Prostate gland (tissue), 2 donors: Measurements from ENCODE around the gene PPP1R12B. TPM values are rescaled to one million over a fixed set of nuclear protein-coding genes. Genes with fewer than 3 reads are reported as not detected.
A peak's percentile ranks its signal among the peaks of the same experiment; 100 is the strongest.

Experiments used
- DNase-seq: peaks from one replicate; pipeline ENCODE4 v3.0.0-alpha.2; 2019; ENCODE audit warnings: low spot score
- H3K27ac ChIP-seq, 2 donors: fragments of 200-600 bp; sonication (generic); 2 replicates each; pipeline ENCODE4 v1.5.1; 2017 to 2019
- H3K27me3 ChIP-seq: fragments of 200-600 bp; sonication (generic); replicated peaks from 2 replicates; pipeline ENCODE4 v1.5.1; 2019; ENCODE audit not compliant: insufficient read depth
- H3K36me3 ChIP-seq, 2 donors: fragments of 200-600 bp; sonication (generic); 1 replicate in 1 of 2; 2 replicates in 1 of 2; pipeline versions ENCODE4 v1.5.1 to v1.8.1; 2017 to 2019
- H3K4me1 ChIP-seq: fragments of 200-600 bp; sonication (generic); replicated peaks from 2 replicates; pipeline ENCODE4 v1.5.1; 2019
- H3K4me3 ChIP-seq, 2 donors: fragments of 200-600 bp; sonication (generic); 2 replicates each; pipeline ENCODE4 v1.5.1; 2017 to 2019
- H3K9me3 ChIP-seq: fragments of 200-600 bp; sonication (generic); 2 replicates; pipeline ENCODE4 v1.5.1; 2017
- POLR2A ChIP-seq: fragments of 450-650 bp; IDR thresholded peaks from one replicate; pipeline ENCODE4 v1.6.1; 2016; ENCODE audit warnings: antibody characterized with exemption, mild to moderate bottlenecking
- POLR2AphosphoS5 ChIP-seq: sonication (generic); formaldehyde crosslinking; IDR thresholded peaks from one replicate; pipeline ENCODE4 v1.6.1; 2017; ENCODE audit warnings: antibody characterized with exemption
- WGBS: methylation state at CpG from one replicate; pipeline ENCODE4 v1.1.5; 2018; 5-methylcytosine and 5-hydroxymethylcytosine counted together
- intact Hi-C: fragments of 100-400 bp; cut with DNase I; formaldehyde crosslinking; loops from one replicate; pipeline ENCODE4 v1.14.2; 2022
- total RNA-seq, 2 donors: library from RNA; depleted of rRNA; stranded (reverse); fragments of >200 nt; gene quantifications; one replicate each; pipeline ENCODE4 v1.1.0, GENCODE V29; 2016
- TF ChIP-seq, protein P1 (sequence below), 4 experiments: fragments of 200-600 bp in 2 of 4; fragments of 450-650 bp in 2 of 4; sonication (generic) in 2 of 4; IDR thresholded peaks; 1 replicate in 3 of 4; 2 replicates in 1 of 4; pipeline ENCODE4 v1.5.1; 2016 to 2019; ENCODE audit warnings: antibody characterized with exemption in 4 of 4, mild to moderate bottlenecking in 2 of 4, moderate library complexity in 2 of 4

Gene PPP1R12B, protein sequence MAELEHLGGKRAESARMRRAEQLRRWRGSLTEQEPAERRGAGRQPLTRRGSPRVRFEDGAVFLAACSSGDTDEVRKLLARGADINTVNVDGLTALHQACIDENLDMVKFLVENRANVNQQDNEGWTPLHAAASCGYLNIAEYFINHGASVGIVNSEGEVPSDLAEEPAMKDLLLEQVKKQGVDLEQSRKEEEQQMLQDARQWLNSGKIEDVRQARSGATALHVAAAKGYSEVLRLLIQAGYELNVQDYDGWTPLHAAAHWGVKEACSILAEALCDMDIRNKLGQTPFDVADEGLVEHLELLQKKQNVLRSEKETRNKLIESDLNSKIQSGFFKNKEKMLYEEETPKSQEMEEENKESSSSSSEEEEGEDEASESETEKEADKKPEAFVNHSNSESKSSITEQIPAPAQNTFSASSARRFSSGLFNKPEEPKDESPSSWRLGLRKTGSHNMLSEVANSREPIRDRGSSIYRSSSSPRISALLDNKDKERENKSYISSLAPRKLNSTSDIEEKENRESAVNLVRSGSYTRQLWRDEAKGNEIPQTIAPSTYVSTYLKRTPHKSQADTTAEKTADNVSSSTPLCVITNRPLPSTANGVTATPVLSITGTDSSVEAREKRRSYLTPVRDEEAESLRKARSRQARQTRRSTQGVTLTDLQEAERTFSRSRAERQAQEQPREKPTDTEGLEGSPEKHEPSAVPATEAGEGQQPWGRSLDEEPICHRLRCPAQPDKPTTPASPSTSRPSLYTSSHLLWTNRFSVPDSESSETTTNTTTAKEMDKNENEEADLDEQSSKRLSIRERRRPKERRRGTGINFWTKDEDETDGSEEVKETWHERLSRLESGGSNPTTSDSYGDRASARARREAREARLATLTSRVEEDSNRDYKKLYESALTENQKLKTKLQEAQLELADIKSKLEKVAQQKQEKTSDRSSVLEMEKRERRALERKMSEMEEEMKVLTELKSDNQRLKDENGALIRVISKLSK
- total RNA-seq, result 100 to 1,000 TPM; 116 to 179 TPM

DNA sequence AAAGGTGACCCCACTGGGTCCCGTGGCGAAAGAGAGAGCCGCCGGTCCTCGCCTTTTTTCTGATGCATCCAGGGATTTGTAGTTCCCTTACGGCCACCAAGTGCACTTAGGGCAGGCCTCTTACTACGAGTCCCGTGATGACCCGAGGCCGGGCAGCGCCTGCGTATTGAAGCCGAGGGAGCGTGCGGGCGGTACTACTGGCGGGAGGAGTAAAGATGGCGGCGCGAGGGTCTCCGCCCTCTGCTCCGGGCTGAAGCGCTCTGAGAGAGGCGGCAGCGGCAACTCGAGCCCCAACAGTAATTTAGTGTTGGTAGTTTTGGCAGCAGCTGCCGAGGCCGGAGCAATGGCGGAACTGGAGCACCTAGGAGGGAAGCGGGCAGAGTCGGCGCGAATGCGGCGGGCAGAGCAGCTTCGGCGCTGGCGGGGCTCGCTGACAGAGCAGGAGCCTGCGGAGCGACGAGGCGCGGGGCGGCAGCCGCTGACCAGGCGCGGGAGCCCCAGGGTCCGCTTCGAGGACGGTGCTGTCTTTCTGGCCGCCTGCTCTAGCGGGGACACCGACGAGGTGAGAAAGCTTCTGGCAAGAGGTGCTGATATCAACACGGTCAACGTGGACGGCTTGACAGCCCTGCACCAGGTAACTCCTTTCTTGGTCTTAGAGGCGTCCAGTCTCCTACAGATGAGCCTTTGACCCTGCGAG, at the start of gene PPP1R12B:
TSS of gene PPP1R12B (plus strand) at position 191 of the 697 bp plus-strand sequence. CDS start at position 344, 153 bp downstream.
- Histone ChIP-seq H3K27ac (peak within 1 kb of the TSS; percentile 80 to 82), H3K27me3 (no peaks in the 10 kb centered on the region), H3K4me1 (no peaks in the 10 kb centered on the region), H3K4me3 (peak within 1 kb of the TSS; percentile 73 to 82), H3K36me3 (no peaks in the 10 kb centered on the region), H3K9me3 (no peaks in the 10 kb centered on the region)
- intact Hi-C loops, result loop anchor here (5.0 to 10.0 kb wide), 3 partner anchors 56 to 369 kb away; no protein-coding TSS in a partner anchor
- DNase-seq, result peak; percentile 98
- WGBS, result under 1% methylated on average over 60 of the region's 60 CpGs
- TF ChIP-seq POLR2A, result peak; percentile 57
- TF ChIP-seq, protein P1, sequence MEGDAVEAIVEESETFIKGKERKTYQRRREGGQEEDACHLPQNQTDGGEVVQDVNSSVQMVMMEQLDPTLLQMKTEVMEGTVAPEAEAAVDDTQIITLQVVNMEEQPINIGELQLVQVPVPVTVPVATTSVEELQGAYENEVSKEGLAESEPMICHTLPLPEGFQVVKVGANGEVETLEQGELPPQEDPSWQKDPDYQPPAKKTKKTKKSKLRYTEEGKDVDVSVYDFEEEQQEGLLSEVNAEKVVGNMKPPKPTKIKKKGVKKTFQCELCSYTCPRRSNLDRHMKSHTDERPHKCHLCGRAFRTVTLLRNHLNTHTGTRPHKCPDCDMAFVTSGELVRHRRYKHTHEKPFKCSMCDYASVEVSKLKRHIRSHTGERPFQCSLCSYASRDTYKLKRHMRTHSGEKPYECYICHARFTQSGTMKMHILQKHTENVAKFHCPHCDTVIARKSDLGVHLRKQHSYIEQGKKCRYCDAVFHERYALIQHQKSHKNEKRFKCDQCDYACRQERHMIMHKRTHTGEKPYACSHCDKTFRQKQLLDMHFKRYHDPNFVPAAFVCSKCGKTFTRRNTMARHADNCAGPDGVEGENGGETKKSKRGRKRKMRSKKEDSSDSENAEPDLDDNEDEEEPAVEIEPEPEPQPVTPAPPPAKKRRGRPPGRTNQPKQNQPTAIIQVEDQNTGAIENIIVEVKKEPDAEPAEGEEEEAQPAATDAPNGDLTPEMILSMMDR (IDR thresholded peaks at IDR 0.05), result peak in 1 of 4 experiments; percentile 16
- TF ChIP-seq POLR2AphosphoS5, result peak; percentile 99

DNA sequence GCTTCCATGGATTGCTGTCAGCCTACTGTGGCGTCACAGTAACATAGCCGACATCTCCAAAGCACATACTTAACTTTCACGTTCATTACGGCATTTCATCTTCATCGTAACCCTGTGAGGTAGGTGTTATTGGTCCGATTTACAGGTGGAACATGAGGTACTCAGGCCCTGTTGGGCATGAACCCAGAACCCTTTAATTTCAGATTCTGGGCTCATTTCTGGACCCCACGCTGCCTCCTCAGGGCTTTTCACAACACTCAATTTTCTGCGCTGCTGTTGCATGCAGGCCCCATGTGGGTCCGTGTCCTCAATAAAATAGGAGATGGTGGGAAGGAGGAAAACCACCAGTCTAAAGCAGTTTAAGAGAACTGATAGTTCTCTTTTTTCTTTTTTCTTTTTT, 46.3 kb upstream of the PPP1R12B start:
- intact Hi-C loops, result no loop called here
- Histone ChIP-seq H3K27me3 (no peaks in the 10 kb centered on the region), H3K27ac (no peak overlapping the region), H3K4me1 (no peaks in the 10 kb centered on the region), H3K36me3 (no peaks in the 10 kb centered on the region), H3K9me3 (no peaks in the 10 kb centered on the region), H3K4me3 (no peak overlapping the region)
- DNase-seq, result no peak
- TF ChIP-seq POLR2AphosphoS5 (no peak), POLR2A (no peak)
- TF ChIP-seq, protein P1 (IDR thresholded peaks at IDR 0.05), result no peak
- 97% methylated on average over 9 of the region's 9 CpGs for WGBS

DNA sequence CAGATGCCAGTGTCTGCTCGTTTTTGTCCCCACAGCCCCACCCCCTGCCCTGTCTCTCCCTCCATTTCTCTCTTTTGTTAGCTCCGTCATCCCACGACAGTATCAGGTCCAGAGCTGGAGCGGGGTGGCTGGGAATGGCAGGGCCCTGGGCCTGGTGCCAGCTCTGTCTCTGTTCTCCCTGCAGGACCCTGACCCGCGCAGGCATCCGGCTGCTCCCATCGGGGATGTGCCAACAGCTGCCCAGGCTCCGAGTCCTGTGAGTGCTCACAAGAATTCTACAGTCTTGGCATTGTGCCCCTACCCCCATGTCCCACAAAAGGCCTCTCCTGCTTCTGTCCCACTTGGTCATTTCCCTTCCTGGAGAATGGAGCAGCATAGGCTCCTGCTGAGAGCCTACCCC, 44.1 kb upstream of the PPP1R12B start:
- intact Hi-C loops, result no loop called here
- H3K4me3 ChIP-seq, result no peak overlapping the region
- WGBS, result 66% methylated on average over 9 of the region's 9 CpGs

DNA sequence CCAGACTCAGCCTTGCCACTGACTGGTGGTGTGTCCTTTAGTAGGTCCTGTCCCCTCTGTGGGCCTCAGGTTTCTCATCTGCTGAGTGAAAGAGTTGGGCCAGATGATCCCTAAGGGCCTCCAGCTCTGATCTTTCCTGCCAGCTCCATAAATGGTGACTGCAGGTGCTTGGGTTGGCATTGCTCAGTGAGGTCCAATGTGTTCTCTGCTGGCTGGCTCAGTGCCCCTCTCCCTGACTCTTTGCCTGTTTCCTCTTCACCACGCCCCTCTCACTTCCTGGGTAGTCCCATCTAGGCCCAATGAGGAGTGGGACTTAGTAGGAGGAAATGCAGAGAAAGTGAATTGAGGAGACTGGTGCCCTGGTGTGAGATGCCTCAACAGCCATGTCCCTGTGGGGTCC, 43.3 kb upstream of the PPP1R12B start:
- intact Hi-C loops, result no loop called here
- no peak for DNase-seq
- TF ChIP-seq, protein P1 (IDR thresholded peaks at IDR 0.05), result no peak
- TF ChIP-seq POLR2A, result no peak
- no peak for TF ChIP-seq POLR2AphosphoS5
- H3K27ac ChIP-seq, result no peak overlapping the region
- H3K36me3 ChIP-seq, result no peaks in the 10 kb centered on the region
- H3K4me3 ChIP-seq, result no peak overlapping the region
- no peaks in the 10 kb centered on the region for H3K9me3 ChIP-seq
- no peaks in the 10 kb centered on the region for H3K27me3 ChIP-seq
- 30% methylated on average over 1 of the region's 1 CpG for WGBS
- H3K4me1 ChIP-seq, result no peaks in the 10 kb centered on the region

More for the DNA sequence above, 44.1 kb upstream of the PPP1R12B start:
- Histone ChIP-seq H3K4me1 (no peaks in the 10 kb centered on the region), H3K27ac (no peak overlapping the region), H3K27me3 (no peaks in the 10 kb centered on the region), H3K9me3 (no peaks in the 10 kb centered on the region), H3K36me3 (no peaks in the 10 kb centered on the region)
- TF ChIP-seq POLR2A, result no peak
- TF ChIP-seq POLR2AphosphoS5, result no peak
- TF ChIP-seq, protein P1 (IDR thresholded peaks at IDR 0.05), result no peak
- no peak for DNase-seq
